HL-60/S4 treated with phorbol 12-myristate 13-acetate at 8.2 ng/mL for 4 days and 3 days (cell line): ENCODE data around the gene ATRNL1.

ENCODE experiments used
- in situ Hi-C: fragments of 300-500 bp; cut with MboI; formaldehyde crosslinking; loops from 2 replicates; pipeline ENCODE4 v1.15.0; 2022; ENCODE audit warnings: low sequenced_read_pairs

ATRNL1 gene

DNA sequence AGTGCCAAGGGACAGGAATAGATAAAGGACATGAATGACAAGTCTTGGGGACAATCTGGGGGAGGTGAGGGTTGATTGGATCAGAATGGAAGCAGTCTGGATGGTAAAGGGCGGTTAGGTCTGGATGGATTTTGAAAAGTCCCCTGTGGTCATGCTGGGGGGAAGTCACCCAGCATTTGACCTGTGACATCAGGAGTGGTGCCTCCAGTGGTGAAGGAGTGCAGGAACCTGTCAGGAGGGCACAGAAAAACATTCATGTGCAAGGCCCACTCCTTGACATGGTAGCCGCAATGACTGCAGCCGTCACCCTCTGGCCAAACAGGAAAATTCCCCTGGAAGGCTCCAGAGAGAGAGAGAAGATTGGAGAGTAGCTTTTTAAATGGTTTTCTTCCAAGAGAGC is 875.1 kb downstream of the ATRNL1 start:
- in situ Hi-C loops: no loop called here

DNA sequence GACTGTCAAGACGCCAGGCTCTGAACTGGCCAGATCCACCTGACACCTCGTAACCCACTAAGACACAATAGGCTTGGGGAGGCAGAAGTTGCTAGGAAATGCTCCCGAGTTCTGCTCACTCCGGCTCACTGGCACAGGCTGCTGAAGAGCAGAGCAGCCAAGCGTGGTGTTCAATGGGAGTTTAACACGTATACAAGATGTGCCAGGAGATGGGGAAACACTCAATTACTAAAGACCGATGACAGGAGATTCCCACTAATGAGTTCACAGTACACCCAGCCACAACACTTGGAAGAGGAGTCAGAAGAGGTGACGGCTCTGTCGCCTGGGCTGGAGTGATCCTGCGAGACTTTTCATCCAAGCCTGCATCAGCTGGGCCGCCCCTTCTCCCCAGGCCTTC is 876.4 kb downstream of the ATRNL1 start:
- in situ Hi-C loops: no loop called here

DNA sequence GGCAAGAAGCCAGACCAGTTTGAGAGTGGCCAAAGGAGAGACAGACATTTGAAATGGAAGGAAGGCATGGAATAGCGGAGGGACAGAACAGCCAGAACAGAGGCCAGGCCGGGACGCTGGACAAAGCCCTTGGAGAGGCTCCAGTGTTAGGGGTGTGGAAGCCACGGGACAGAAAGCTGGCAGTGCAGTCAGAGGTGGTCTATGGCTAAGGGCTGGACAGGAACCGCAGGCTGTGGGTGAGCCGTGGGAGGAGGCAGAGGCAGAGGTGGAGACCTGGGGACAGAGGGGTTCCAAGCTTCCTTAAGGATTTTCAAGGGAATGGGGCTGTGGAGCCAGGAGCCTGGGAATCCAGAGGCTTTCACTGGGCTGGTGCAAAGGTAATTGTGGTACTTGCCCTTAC is 878.8 kb downstream of the ATRNL1 start:
- in situ Hi-C loops: no loop called here

DNA sequence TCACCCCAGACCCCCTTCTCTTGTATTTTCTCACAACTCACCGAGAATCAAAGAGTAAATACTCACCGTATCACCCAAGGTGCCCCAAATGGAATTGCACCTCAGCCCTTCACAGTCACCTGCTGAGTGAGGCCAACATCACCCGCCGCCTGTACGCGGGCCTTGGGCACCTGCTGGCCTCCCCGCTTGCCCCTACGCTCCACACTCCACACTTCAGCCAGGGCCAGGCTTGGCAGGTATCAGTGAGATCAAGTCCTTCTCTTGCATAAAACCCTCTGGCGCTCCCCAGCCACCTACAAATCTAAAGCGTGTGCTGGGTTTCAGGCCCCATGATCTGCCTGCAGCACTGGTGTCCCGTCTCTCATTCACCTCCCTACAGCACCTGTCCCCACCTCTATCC is 879.3 kb downstream of the ATRNL1 start:
- in situ Hi-C loops: no loop called here

DNA sequence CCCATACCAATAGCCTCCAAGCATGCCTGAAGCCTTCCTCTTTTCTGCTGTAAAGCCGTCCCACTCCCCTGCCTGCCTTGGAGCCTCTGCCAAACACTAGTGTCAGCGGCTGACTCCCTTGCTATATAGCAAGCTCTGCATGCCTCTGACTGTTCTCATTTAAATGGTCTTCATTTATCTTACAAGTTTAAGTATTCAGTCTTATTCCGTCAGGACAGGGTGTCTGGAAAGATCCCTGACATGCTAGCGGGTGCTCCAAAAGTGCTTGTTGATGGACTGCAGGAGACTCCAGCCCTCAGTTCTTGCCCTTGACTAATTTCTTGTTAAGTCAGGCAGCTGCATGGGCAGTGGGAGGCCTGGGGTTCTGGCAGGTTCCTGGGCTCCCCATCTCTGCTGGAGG is 881.2 kb downstream of the ATRNL1 start:
- in situ Hi-C loops: no loop called here

DNA sequence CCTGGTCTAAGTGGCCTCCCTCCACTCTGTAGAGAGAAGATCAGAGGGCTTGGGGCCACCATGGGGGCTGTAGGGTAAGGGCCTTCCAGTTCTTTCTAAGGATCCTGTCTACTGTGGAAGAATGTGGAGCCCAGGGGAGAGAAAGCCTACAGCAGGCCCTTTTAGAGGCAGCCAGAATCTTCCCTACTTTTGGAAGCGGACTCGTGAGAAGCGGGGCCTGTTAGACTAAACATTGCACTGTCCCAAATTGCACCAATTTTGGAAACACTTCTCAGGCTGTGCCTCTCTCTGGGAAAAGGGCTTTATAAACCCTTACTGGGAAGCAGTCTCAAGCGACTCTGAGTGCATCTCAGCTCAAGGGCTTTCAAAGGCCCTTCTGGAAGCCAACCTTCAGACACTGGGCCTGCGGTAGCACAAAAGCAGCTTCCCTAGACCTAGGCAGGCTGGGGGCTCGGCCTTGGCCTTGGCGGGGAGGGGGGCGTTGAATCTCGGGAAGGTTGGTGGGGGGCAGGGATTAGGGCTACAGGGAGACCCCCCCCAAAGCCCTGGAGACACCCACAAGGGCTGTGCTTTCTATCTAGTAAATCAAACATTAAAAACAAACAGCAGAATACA is 881.8 kb downstream of the ATRNL1 start:
- in situ Hi-C loops: no loop called here

DNA sequence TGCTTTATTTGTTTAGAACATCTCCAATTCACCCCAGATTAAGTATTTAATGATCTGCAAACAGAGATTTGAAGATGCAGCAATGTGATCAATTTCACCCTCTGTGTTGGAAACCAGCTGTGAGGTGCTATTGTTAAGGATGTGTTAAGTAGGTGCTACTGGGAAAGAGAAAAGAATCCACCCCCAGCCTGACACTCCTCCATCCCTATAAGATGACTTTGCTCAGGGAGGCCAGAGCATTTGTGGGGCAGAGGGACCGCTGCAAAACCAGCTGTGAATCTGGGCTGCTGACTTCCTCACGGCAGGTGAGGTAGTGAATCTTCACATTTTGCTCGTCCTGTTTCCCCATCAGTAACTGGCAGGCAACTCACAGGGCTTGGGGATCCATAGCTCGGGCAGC is 882.3 kb downstream of the ATRNL1 start:
- in situ Hi-C loops: no loop called here

DNA sequence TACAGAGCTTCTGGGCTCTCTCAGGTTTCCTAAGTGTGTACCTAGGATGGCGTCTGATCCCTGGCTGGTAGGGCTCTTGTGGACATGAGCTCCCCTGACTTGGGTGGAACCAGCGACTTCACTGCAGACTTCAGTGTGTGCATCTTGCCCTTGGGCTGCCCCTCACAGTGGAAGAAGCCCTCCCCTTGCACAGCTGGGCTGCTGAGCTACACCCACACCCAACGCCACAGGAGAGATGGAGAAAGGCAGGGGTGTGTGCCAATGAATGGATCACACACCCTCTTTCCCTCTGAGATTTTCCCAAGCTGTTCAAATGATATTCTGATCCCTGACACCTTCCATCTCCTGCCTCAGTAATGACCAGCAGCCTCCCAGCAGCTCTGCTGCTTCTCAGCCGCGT is 883.2 kb downstream of the ATRNL1 start:
- in situ Hi-C loops: no loop called here

DNA sequence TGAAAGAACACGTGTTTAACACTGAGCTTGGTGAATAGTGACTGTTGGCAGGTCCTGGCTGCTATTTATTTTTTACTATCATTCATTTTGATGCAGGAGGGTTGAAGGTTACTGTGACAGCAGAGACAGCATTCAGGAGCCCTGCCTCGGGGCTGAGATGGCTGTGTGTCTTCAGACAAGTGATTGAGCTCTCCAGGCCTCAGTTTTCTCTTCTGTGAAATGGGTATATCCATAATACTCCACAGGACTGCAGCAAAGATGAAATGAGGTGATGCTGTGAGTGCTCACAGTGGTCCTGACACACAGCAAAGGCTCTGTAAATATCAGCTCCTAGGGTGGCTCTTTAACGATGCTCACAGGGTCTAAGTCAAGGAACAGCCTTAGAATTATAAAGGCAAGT is 884.7 kb downstream of the ATRNL1 start:
- in situ Hi-C loops: no loop called here

DNA sequence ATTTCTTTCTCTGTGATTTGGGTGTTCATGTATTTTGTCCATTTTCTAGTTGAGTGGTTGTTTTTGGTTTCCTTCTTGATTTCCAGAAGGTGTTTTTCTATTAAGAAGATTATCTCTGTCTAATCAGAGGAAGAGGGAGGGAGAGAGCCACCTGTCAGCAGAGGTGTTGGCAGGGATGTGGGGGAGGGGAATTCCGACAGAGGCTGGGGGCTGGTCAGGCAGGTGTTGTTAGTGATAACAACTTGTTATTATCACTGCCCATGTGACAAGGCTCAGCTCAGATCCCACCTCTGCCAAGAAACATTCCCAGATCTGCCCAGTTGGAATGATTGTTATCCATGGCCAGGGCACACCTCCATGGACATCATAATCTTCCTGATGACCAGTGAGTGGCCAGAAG is 886.4 kb downstream of the ATRNL1 start:
- in situ Hi-C loops: no loop called here

DNA sequence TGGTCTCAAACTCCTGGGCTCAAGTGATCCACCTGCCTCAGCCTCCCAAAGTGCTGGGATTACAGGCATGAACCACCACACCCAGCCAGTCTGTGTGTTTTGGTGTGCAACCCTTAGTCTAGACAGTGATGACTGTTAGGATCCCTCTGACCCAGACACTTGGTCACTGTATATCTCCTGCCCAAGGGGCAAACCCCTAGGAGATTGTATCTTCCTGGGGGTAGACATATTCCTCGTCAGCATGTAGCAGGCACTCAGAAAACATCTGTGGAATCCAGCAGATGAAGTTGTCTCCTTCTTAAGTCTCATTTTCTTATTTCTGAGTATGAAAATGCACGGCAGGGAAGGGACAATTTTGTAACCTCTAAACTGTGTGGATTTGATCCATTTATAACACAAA is 887.3 kb downstream of the ATRNL1 start:
- in situ Hi-C loops: no loop called here

DNA sequence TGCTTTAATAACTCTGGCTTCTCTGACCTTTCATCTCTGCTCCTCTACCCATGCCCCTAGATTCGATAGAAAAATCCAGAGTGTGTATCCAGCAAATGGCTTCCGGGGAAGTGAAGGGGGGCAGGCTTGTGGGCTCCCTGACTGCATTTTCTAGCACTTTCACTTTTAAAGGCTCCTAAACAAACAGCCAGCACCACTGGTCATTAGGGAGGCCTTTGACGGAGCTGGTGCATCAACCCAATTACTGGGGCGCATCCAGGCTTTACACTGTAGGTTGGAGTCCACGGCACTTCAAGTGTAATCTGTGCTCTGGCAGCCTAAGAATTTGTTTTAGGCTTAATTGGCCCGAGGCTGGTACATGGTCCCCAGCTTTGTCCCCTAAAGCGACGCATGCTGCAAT is 887.9 kb downstream of the ATRNL1 start:
- in situ Hi-C loops: no loop called here

DNA sequence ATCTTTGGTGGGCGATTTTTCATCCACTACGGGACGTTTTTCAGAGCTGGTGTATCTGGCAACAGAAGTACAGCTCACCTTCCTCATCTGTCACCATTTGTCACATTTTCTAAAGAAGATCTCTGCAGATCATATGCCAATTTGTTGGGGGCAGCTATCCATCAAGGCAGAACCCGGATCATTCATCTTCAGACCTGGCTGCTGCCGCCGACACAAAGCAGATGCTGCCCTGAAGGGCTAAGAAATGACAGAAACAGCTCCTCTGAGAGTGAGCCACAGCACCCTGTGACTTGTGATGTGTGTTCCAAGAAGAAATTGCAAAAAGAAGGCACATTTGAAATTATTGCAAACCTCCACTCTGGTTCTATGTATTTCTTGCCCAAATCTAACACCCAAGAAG is 888.9 kb downstream of the ATRNL1 start:
- in situ Hi-C loops: no loop called here

DNA sequence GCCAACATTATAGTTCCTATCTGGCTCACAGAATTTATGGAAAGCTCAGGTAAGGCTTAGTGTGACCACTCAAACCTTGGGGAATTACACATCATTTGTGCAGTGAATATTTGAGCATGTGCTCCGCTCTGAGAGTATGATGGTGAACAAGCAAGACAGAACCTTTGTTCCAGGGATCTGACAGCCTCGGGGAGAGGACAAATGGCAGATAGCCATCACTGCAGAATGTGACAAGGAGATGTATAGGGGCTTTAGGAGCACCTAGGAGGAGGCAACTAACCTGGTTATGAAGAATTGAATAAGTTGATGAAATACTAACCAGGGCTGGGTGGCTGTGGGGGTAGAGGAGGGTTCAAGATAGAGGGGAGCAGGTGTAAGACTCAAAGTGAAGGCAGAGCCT is 889.4 kb downstream of the ATRNL1 start:
- in situ Hi-C loops: no loop called here

DNA sequence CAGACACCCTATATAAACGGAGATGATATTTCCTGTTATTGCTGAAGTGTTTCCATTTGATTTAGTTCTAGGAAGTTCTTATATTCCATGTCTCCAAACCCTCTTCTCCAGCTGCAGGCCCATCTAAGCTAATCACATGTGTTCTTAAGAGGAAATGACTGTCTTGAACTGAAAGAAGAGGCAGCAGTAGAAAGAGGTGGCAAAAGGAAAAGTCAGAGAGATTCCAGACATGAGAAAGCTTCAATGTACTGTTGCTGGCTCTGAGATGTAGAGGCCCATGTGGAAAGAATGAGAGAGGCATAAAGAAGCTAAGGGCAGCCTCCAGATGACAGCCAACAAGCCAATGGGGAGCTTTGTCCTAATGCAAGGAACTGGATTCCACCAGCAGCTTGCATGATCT is 892.6 kb downstream of the ATRNL1 start:
- in situ Hi-C loops: no loop called here

DNA sequence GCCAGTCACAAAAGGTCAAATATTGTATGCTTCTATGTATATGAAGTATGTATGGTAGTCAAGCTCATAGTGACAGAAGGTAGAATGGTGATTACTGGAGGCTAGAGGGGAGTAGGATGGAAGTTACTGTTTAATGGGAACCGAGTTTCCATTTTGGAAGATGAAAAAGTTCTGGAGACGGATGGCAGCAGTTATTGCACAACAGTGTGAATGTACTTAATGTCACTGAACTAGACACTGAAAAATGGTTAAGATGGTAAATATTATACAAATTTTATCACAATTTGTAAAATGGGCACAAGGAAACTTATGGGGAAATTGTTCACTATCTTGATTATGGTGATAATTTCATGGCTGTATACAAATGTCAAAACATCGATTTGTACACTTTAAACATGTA is 895.2 kb downstream of the ATRNL1 start:
- in situ Hi-C loops: no loop called here

DNA sequence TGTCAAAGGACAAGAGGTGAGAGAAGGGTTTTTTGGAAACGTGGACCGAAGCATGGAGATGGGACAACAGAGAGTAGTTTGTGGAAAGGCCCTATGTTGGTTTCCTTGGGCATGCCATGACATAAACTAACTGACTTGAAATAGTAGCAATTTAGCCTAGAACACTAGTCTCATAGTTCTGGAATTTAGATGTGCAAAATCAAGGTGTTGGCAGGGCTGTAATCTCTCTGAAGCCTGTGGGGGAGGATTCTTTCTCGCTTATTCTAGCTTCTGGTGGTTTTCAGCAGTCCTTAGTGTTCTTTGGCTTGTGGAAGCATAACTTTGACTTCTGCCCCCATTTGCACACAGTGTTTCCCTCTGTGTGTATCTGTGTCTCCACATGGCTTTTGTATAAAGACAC is 896.5 kb downstream of the ATRNL1 start:
- in situ Hi-C loops: no loop called here

DNA sequence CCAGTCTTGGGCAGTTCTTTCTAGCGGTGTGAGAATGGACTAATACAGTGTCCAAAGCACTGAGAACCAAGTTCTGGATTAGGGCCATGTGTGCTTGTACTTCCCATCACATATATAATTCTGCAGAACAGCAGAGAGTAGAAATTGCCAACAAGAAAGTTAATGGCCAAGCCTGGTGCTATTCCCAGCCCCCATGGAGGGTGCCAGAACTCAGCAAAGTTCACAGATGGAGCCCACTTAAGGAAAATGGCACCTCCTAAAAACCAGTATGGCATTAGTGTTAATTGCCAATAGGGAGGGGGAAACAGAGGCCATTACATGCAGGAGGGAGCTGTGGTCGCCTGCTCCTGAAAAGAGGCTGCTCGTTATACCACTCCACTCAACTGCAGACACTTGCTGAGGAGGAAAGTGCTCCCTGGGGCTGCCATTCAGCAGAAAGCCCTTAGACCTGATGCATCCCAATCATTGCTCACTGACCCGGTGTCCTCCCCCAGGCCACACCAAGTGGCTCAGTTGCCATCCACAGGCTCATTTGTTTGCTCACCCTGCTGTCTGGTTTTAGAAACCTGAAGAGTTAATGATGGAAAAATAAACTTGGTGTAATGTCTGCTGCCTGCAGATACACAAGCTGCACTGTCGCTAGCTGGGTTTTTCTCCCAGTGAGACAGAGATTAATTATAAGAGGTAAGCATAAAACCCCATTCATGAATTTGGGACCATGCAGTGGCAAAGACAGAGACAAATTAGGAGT is 899.2 kb downstream of the ATRNL1 start:
- in situ Hi-C loops: no loop called here

DNA sequence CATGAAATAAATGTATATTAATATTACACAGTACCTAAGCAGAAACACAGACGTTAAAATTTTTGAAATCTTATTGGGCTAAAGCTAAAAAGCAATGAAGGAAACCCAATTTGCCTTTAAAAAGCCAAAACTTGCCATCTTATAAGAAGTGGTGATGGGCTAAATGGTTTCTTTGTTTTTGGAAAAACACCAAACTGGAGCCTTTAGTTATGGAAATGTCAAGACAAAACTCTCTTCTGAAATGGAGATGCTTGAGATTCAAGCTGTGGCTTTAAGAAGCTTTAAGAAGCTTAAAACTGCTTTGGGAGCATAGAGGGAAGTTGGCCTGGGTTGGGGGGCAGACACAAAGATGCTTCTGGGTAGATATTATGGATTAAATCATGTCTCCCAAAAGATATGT is 902.9 kb downstream of the ATRNL1 start:
- in situ Hi-C loops: no loop called here

DNA sequence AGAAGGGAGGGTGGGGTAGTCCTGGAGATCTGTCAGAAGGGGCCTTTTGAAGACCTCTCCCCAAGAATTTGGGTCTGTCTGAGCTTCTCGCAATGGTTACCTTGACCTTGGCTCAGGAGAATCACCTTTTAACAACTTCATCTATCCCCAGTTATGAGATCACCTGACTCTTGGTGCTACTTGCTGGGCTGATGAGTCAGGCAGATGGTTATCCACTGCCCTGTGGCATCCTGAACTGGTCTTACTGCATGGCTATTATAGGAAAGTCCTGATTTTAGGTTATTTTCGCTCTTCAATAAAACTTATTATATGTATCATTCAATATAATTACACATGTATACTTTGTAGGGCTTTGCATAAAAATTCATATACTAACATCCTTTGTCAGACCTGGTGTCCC is 905.1 kb downstream of the ATRNL1 start:
- in situ Hi-C loops: no loop called here
